Activated gamma-delta T cell (primary cell): ENCODE measurements around the gene OCA2.
"Not testable (repeated sequence)": the region's sequence is repeated elsewhere in the genome, so short reads cannot be mapped to it uniquely, and the experiment has no call there.

Experiments used
- DNase-seq: peaks from one replicate; lab custom pipeline; 2025; lab: John Stamatoyannopoulos, UW

The OCA2 gene

DNA sequence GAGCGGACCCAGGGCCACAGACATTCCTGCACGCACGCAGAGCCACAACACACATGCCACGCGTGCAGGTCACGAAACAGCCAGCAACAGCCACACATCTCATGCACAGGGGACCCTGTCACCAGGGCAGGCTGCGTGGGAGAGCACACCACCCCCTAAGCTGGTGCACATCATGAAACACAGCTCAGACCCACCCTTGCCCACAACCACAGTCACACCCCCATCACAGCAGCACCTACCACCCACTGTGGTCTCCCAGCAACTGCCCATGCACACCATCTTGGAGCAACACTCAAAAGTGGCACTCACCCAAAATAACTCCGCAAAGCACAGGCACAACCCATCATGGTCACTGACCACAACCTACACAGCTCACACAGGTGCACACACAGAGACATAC is 75.7 kb downstream of the OCA2 start:
- no peak for DNase-seq

DNA sequence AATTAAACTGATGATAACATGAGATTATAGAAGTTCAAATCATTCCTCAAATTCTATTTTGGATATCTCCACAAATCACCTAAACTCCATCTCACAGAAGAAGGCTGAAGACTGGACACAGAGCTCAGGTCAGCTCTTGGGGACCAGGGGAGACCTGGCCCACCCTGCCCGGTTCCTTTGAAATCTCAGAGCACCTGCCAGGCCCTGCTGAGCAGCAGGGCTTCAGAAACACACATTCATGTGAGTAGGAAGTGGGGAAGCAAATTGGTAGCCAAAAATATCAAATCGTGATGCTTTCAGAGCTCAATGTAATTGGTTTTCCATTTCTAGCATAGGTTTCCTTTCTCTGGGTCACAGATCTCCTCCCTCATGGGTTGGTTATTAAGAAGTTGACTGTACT is 76.2 kb downstream of the OCA2 start:
- no peak for DNase-seq

DNA sequence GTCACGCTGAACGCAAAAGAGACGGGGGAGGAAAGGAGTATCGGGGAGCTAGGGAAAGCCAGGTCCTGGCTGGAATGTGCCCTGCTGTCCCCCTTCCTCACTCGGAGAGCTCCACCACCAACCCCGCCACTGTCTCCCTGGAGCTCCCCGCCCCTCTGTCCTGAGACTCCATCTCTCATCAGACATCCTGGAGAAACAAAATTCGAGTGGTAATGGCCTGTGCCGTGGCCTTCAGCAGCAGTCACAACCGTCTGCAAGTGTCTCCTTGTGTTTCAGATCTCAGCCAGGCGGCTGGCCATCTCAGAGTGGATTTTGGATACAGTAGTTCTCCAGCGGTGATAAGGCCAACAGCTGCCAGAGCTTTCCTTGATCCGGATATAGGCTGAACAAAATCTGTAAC is 76.9 kb downstream of the OCA2 start:
- no peak for DNase-seq

DNA sequence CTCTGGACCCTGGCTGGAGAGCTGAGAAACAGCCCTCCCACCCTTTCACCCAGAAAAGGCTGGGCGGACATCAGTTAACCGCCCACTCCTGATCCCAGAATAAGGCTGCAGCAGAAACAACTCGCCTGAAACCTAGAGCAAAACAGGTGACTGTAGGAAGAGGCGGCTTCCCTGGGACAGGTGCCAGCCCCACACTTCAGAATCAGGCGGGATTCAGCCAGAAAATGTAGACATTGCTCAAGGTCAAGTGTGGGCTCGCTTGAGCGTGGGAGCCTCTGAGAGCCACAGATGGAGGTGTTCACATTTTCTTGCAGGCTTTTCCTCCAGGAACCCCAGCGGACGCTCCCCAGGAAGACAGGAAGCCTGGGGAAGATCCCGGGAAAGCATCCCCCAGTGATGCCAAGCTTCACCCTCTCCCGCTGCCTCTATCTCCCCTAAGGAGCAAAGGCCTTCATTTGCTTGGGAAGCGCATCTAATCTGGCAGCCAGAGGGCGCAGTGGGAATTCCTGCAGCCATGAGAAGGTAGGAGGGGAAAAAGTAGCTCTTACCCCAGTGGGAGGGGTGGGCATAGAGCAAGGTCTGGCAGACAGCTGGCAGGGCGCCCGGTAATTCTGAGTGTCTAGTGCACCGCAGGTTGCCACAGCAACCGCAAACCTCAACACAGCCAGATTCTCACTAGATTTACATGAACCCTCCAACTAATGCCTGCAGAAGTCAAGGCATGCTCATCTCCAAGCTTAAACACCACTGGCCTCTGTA is 77.7 kb downstream of the OCA2 start:
- DNase-seq: no peak

DNA sequence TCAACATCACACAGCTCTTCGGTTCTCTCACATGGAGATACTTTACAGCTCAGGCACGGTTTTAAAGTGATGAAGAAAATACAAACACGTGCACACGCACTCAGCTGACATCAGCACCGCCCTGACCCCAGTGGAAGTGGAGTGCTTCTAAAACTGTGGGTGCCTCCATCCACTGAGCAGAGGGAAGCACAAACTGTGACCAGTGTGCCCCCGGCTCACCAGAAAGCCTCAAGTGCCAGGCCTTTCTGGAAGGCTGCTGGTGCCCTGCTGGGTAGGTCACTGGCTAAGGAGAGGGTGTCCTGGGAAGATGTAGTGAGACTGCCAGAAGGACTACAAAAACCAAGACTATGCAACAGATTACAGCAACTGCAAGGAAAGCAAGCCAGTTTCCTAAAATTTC is 78.5 kb downstream of the OCA2 start:
- DNase-seq: no peak

DNA sequence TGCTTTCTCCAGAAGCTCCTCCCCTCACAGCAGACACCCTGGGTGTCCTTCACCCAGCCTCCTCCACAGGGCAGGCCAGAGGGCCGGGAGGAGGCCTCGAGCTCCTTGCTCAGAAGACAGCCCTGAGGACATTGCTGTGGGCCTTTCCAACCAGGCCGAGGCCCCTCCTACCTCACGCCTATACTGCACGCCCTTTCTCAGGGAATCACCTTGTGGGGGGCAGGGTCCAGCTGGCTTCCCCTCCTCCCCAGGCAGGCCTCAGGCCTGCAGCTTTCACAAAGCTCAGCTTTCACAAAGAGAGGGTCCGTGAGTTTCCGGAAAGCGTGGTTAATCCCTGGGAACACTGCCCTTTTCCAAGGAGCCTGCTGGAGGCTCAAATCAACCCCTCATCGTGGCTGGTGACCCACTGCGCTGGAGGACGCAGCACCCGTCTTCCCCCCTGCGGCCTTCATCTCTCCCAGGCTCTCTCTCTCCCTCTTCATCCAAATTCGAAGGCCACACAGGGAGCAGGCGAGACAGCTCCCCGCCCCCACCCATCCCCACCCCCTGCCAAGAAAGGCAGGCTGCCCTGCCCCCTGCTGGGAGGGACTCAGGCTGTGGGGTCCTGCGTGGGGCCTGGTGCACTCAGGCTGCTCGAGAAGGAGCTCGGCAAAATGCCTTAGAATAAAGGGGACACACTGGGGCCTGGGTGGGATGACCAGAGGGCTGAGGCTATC is 79.4 kb downstream of the OCA2 start:
- DNase-seq: no peak

DNA sequence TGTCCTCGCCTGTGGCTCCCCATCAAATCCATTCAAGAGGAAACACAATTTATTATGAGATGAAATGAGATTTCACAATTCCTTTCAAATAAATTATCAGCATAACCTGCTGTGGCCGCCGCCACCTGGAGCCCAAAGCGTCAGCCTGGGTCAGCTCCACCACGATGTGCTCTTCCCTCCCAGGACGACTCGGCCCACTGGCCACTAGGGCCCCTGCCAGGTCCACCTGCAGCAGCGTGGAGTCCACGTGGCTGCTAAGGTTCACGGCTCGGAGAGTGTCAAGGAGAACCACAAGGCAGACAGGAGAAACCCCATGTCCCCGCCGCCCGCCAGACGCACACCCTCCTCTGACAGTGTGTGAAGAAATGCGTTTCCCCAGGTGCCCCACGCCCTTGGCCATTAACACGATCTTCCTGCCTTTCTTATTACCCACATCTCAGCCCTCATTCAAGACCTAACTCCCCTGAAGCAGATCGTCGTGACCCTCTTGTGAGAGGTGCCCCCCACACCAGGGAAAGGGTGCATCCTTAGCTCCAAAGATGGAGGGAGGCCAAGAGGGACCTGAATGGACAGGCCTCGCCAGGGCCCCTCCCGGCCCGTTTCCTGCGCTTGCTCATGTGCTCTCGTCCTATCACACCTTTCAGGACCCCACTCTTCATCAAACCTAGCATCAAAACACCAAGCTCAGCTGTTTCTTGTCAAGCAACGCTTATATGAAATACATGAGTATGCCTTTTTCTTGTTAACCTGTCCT is 80.6 kb downstream of the OCA2 start:
- no peak for DNase-seq

DNA sequence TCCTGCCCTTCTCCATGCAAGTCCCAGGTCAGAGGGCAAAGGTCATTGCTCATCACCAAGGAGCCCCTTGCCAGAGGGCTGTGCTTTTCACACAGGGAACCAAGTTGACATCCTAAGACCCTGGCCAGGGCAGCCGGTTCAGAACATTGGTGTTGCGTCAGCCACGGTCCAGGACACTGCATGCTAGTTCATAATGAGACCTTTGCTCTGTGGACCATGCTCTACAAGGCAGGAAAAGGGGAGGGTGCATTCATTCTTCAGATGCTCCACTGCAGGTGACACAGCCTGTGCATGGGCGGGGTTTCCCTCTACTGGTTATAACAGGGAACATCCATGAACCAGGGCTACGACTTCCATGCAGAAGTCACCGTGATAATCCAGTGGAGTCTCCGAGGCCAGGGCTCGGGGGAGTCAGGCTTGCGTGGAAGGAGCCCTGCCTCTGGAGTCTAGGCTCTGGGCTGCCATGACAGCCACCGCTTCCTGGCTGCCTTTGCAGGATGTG is 81.6 kb downstream of the OCA2 start:
- no peak for DNase-seq

DNA sequence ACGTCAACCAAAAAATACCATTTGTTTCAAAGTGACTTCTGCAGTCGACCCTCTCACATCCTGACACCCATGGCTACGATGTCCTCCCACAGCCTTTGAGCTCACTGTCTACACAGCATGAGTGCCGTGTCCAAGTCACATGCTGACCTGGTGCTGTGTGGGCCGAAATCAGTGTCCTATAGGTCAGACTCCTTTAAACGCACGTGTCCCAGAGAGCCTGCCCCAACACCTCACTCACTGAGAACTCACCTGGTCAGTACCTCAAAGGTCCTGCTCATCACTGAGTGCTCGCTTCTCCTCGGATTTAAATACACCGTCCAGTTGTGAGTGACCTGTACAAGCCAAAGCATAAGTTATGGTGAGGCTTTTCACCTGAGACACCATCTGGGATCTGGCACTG is 83.3 kb downstream of the OCA2 start:
- no peak for DNase-seq

DNA sequence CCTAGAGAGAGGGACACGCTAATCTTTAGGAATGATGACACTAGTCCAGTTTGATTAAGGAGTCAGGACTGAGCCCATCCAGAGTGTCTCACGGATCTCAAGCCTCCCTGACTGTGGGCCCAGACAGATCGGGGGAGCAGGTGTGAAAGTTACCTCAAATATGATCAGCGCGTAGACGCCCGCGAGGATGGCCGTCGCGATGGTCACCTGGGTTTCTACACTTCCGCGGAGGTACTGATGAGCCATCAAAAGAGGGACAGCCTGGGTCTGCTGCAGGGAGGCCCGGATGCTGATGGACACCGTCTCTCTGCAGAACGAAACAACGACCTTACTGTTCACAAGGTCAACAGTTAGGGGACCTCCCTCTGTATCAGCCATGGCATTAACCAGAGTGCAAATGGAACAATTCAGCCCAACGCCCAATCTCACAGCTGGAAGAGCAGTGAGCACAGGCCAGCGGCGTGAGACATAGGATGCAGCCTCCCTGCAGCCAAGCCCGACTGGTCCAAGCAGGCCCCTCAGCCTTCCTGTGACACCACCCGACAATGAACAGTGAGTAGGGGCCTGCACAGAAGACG is 84.4 kb downstream of the OCA2 start:
- DNase-seq: no peak

DNA sequence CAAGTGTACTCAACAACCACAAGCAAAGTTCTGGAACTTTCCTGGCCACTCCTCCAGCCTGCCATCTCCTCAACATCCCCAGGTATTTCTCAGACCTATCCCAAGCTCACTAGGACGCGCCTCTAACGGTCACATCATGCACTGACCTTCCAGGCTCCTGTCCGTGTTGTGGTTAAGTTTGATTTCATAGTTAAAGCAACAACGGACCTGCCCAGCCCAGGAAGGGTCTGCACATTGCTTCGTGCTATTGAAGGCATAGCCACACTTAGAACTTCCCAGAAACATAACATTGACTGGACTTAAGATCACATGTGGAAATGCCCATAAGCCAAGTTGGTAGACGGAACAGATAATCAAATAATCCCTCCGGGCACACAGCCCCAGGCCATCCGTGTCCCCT is 85.1 kb downstream of the OCA2 start:
- DNase-seq: no peak

DNA sequence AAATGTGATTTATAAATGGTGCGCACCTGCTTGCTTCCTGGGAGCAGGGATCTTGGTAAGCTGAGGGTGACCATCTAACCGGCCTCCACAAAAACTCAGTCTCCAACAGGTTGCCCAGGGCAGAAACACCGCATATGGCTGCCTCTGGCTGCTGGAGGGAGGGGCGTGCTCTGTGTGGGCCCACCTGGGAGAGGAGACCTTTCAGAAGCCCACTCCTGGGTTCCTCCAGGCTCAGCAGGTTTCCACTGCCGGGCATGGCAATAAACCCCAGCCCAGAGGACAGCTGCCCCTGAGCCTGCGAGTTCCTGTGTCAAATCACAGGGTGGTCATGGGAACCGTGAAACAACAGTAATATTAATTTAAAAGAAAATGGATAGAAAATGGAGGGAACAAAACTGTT is 85.6 kb downstream of the OCA2 start:
- DNase-seq: no peak

DNA sequence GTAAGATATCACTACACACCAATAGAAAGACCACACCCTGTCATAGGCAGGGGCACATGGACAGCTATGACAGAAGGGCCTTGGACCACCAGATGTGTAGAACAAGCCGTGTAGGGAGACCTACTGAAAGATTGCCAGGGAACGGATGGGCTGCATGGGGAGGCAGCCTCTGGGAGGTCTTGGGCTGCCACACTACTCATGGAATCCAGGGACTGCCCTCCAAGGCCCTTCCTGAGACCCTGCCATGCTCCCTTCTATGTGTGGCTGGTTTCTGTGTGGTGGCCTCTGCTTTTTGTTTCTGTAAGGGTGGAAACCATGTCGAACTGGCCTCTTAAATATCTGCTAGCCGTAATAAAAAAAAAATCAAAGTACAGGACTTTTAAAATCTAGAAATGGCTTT is 86.9 kb downstream of the OCA2 start:
- DNase-seq: no peak

DNA sequence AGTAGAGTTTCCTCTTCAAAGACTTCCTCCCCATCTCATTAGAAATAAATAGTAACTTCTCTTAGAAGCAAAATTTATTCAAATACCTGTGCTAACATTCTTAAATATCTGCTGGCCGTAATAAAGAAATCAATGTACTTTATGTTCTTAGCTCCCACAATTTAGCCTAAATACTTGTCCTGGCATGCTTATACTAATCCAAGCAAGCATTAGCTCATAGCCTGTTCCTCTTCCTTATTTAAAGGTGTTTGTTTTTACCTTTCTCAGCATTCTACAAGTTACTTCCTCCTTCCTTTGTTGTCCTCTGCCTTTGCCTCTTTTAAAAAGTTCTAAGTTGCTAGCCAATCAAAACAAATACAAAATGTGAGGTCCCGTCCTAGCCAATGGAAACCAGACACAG is 90.9 kb downstream of the OCA2 start:
- DNase-seq: not testable (repeated sequence)

DNA sequence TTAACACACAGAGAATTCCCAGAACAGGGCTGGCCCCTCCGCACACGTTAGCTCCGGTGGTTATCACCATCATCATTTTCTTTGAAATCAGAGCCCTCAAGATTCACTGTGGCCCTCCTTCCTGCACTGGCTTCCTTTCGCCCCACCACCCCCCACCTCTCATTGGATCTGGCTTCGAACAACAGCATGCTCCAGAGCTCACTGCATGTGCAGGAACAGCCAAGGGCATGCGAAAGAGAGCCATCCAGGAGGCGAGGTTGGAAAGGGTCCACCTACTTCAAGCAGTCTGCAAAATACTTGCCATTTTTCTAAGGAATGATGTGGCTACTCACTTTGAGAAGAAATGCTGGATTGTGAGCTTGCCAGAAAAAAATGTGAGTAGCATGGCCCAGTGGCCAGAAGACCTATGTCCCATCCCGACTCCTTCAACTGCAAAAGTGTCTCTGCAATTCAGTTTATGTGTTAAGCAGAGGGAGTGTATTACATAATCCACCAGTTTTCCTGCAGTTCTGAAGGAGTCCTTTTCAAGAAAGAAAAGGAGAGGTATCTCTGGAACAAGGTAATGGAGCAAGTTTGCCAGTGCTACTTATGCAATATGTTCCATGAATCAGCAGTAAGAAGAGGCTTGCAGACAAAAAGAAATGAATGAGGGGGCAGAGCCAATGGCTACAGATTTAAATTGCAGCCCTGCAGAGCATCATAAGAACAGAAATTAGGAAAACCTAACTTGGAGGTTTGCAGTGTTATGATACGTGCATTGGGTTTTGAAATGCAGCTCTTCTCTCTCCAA is 92.8 kb downstream of the OCA2 start:
- DNase-seq: no peak

DNA sequence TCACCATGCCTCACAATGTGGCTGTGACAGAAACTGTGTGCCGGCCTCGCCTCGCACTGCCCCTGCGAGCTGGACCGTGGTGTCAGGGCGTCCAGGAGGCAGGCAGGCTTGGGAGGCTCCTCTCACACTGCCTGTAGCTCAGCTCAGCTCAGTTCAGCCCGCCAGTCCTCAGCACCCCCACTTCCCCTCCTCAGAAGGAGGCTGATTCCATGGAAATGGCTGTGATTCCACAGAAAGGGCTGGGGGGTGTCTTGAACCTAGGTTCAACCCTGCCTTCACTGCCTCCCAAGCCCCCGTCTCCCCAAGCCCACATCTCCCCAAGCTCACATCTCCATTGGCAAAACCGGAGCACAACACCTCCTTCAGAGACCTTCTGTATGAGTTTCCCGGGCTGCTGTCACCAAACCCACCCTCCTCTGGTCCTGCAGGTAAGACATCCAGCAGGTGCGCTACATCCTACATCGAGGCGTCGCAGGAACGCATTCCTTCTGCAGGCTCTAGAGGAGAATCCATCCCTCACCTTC is 94.0 kb downstream of the OCA2 start:
- no peak for DNase-seq

DNA sequence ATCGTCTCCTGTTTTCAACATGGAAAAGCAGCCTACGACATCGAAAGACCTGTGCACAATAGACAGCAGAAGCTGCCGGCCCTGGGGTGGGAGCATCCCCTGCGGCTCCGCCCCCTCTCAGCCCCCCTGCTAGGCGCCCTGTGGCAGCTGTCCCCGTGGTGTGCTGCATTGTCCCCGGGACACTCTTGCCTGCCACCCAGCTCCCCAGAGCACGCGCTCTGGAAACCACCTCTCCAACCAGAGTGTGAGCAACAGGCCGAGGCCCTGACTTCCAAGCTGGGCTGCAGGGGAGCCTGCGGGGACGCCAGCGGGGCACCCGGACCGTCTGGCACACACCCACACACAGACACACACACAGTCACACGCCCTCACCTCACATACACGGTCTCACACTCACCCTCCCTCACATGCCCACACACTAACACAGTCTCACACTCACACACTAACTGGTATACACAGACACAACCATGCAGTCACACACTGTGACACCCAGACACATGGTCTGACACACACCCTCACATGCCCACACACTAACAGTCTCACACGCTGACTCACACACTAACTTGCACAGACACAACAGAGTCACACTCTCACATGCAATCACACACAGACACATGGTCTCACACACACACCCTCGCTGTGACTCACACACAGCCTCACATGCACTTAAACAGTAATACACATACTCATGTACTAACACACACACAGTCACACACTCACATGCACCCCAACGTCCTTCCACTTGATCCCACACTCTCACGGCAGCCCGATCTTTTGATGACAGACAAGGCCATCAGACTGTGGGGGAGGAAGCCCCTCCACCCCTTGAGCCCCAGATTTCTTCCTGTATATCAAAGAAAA is 94.7 kb downstream of the OCA2 start:
- DNase-seq: no peak

DNA sequence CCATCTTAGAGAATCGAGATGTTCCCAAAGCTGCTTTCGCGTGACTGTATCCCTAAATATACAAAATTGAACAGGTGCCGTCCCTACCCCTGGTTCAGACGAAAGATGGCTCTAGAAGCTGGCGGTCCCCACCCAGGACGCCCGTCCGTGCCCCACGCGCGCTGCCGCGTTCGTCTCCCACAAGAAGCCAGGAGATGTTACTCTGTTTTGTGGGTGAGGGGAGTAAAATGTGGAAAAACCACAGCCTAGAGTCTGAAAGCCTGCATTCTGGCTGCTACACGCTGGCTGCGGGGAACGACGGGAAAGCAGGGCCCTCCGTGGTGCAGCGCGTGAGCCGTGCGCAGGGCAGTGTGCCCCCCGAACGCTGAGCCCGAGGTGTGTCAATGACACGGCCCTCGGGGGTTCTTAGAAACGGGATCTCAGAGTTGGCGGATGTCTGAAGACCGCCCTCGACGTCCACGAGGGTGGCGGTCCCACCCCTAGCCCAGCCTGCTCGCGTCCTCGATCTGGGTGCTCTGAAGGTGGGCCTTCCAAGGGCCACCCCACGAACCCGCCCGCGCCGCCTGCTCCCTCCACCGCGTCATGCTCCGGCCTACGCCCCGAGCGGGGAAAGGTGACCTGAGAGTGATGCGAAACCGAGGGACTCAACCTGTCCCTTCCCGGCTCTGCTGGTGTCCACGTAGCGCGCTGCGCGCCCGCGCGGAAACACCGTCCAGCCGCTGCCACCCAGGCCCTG is 95.6 kb downstream of the OCA2 start:
- DNase-seq: no peak

DNA sequence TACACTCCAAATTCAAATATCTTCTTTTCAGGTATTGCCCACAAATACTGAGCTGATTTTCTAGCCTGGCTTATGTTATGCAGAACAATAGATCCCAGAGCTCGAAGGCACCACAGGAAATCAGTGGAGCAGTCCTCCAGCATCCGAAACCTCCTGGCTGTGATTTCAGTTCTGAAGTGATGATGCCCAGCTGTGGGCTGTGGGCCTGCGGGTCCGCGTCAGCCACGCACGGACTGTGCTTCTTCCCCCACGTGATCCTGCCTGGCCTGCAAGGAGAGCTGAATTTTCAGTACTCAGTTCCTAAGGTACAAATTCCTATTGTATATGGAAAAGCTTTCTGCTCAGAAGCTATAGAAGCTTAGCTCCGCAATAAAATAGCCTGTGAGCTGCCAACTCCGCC is 96.2 kb downstream of the OCA2 start:
- no peak for DNase-seq
